Memory B cell (primary cell): ENCODE measurements around the gene DAPK2.
"Not testable (repeated sequence)": the region's sequence is repeated elsewhere in the genome, so short reads cannot be mapped to it uniquely, and the experiment has no call there.

ENCODE experiments used
- ATAC-seq: fragments of 150-1000 bp; cut with Tn5 transposase; 2 replicates; pipeline ENCODE4 v1.10.0; 2021; ENCODE audit warnings: low read depth, mild to moderate bottlenecking, moderate library complexity
- DNase-seq, 2 donors: peaks; one replicate each; pipeline ENCODE4 v3.0.0; 2022; ENCODE audit warnings: low spot score in 2 of 2
- H3K27ac Mint-ChIP-seq: one replicate; pipeline ENCODE4 v1.8.0; 2022; ENCODE audit warnings: mild to moderate bottlenecking, moderate library complexity, mixed read lengths
- H3K27me3 Mint-ChIP-seq: one replicate; pipeline ENCODE4 v1.8.0; 2022; ENCODE audit warnings: mixed read lengths
- H3K36me3 Mint-ChIP-seq: one replicate; pipeline ENCODE4 v1.8.0; 2022; ENCODE audit warnings: mild to moderate bottlenecking, mixed read lengths
- H3K4me1 Mint-ChIP-seq: one replicate; pipeline ENCODE4 v1.8.0; 2022; ENCODE audit warnings: mixed read lengths
- H3K4me3 Mint-ChIP-seq: one replicate; pipeline ENCODE4 v1.8.0; 2022; ENCODE audit warnings: mild to moderate bottlenecking, moderate library complexity, mixed read lengths
- H3K9me3 Mint-ChIP-seq: one replicate; pipeline ENCODE4 v1.8.0; 2022; ENCODE audit warnings: mixed read lengths

Gene DAPK2

DNA sequence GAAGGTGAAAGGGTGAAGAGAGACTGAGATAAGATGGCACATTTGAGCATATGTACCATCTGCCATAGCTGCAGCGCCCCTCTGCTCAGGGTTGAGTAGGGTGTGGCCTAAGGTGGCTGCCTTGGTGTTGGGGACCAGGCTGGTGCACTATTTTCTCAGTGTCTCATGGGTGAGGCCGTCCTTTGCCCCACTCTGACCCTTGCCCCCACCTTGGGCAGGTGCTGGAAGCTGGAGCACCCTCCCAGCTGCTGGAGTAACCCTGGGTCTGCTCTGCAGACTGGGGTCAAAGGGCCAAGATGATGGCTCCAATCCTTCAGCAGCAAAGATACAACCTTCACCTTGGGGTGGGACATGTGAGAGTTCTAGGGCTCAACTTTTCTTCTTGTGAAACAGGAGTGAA, 69.2 kb downstream of the DAPK2 start:
- no peak overlapping the region for H3K27ac Mint-ChIP-seq
- ATAC-seq (no peak), DNase-seq (no peak)
- H3K27me3 Mint-ChIP-seq, result no peaks in the 10 kb centered on the region
- no peaks in the 10 kb centered on the region for H3K9me3 Mint-ChIP-seq
- H3K36me3 Mint-ChIP-seq, result peaks cover 15% of the 10 kb centered on the region
- peaks cover 3% of the 10 kb centered on the region for H3K4me1 Mint-ChIP-seq
- no peak overlapping the region for H3K4me3 Mint-ChIP-seq

DNA sequence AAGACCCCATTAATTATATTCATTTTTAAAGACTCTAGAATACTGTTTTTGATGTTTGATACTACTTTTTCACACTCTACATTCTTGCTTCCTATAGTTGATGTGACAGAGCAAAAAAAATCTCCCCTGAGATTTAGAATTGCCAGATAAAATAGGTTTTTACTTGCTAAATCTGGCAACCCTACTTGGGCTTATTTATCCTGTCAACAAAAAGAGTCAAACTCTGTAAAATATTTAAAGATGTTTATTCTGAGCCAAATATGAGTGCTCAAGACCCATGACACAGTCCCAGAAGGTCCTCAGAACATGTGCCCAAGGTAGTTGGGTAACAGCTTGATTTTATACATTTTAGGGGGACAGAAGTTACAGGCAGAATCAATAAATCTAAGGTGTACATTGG, 72.3 kb downstream of the DAPK2 start:
- H3K4me3 Mint-ChIP-seq, result no peak overlapping the region
- H3K27ac Mint-ChIP-seq, result no peak overlapping the region
- H3K4me1 Mint-ChIP-seq, result peaks cover 21% of the 10 kb centered on the region
- no peaks in the 10 kb centered on the region for H3K27me3 Mint-ChIP-seq
- no peaks in the 10 kb centered on the region for H3K9me3 Mint-ChIP-seq
- H3K36me3 Mint-ChIP-seq, result peaks cover 17% of the 10 kb centered on the region
- no peak for DNase-seq
- no peak for ATAC-seq

DNA sequence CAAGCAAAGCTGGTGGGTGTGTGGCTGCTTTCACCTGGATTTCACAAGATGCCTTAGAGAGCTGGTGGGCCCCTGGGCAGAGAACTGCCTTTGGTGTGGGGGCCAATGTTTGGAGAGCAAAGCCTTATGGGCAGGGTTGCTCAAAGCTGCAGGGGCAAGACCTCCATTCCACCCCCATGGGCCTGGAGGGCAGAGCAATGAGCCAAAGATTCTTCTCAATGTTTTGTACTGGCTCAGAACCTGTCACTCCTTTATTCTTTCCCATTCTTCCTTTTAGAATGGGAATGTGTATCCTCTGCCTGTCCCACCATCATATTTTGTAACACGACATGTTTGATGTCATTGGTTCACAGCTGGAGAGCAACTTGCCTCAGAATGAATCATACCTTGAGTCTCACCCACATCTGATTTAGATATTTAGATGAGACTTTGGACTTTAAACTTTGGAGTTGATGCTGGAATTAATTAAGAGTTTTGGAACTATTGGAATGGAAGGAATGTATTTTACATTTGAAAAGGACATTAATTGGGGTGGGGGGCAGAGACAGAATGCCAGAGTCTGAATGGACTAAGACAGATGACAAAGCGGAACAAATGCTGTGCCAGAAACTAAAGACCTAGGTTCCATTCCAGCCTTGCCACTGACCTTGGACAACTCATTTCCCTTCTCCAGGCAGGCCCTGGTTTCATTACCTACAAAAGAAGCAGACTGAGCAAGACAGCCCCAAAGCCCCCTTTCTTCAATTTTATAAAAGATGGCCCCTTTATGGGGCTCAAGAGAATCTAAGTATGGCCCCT, 72.9 kb downstream of the DAPK2 start:
- no peaks in the 10 kb centered on the region for H3K27me3 Mint-ChIP-seq
- no peak overlapping the region for H3K27ac Mint-ChIP-seq
- H3K4me3 Mint-ChIP-seq, result no peak overlapping the region
- no peaks in the 10 kb centered on the region for H3K9me3 Mint-ChIP-seq
- peaks cover 21% of the 10 kb centered on the region for H3K36me3 Mint-ChIP-seq
- H3K4me1 Mint-ChIP-seq, result peaks cover 24% of the 10 kb centered on the region
- ATAC-seq (no peak), DNase-seq (no peak)

DNA sequence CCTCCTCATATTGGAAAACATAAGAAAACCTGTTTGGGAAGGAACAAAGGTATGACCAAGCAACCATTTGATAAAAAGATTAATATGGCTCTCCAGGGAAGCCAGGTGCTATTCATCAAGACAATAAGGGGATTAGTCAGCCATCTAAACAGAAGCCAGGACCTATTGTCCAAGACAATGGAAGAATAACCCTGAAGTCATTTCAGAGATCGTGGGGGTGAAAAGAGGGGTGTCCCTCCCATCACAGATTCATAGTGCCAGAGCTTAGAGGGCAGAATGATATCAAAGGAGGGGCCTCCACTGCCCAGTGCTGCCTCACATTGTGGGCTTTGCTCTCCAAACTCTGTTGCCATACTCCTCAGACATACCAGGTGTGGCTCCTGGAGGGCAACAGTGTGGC, 73.5 kb downstream of the DAPK2 start:
- H3K36me3 Mint-ChIP-seq, result peaks cover 22% of the 10 kb centered on the region
- H3K27ac Mint-ChIP-seq, result no peak overlapping the region
- H3K4me1 Mint-ChIP-seq, result peaks cover 24% of the 10 kb centered on the region
- ATAC-seq (no peak), DNase-seq (no peak)
- no peaks in the 10 kb centered on the region for H3K9me3 Mint-ChIP-seq
- no peaks in the 10 kb centered on the region for H3K27me3 Mint-ChIP-seq
- no peak overlapping the region for H3K4me3 Mint-ChIP-seq

DNA sequence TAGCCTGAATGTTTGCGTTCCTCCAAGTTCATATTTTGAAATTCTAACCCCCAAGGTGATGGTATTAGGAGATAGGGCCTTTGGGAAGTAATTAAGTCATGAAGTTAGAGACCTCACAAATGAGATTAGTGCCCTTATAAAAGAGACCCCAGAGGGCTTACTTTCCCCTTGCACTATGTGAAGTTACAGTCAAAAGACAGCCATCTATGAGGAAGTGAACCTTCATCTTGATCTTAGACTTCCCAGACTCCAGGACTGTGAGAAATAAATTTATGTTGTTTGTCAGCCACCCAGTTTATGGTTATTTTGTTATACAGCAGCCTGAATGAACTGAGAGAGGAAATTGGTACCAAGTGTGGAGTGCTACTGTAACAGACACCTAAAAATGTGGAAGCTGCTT, 74.4 kb downstream of the DAPK2 start:
- no peak overlapping the region for H3K27ac Mint-ChIP-seq
- H3K4me1 Mint-ChIP-seq, result peaks cover 24% of the 10 kb centered on the region
- no peak overlapping the region for H3K4me3 Mint-ChIP-seq
- ATAC-seq (no peak), DNase-seq (no peak)
- H3K36me3 Mint-ChIP-seq, result peaks cover 24% of the 10 kb centered on the region
- H3K27me3 Mint-ChIP-seq, result no peaks in the 10 kb centered on the region
- H3K9me3 Mint-ChIP-seq, result no peaks in the 10 kb centered on the region

DNA sequence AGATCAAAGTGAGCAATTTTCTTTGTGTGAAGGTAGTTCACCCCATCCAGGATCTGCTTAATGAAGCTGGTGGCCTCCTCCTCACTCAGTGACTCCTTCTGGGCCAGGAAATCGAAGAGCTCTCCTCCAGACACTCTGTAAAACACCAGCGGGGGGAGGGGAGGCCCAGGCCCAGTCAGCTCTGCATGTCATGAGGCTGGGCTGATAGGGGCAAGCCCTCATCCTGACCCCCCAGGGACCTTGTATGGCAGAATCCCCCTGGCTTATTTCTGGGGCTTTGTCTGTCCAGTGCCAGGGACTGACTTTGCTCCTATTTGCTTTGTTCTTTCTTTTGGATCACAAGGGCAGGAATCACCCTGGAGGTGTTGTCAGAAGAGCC, 74.9 kb downstream of the DAPK2 start:
- H3K36me3 Mint-ChIP-seq, result peaks cover 22% of the 10 kb centered on the region
- H3K4me1 Mint-ChIP-seq, result peaks cover 24% of the 10 kb centered on the region
- ATAC-seq (no peak), DNase-seq (no peak)
- no peaks in the 10 kb centered on the region for H3K27me3 Mint-ChIP-seq
- no peaks in the 10 kb centered on the region for H3K9me3 Mint-ChIP-seq
- H3K4me3 Mint-ChIP-seq, result no peak overlapping the region
- no peak overlapping the region for H3K27ac Mint-ChIP-seq

DNA sequence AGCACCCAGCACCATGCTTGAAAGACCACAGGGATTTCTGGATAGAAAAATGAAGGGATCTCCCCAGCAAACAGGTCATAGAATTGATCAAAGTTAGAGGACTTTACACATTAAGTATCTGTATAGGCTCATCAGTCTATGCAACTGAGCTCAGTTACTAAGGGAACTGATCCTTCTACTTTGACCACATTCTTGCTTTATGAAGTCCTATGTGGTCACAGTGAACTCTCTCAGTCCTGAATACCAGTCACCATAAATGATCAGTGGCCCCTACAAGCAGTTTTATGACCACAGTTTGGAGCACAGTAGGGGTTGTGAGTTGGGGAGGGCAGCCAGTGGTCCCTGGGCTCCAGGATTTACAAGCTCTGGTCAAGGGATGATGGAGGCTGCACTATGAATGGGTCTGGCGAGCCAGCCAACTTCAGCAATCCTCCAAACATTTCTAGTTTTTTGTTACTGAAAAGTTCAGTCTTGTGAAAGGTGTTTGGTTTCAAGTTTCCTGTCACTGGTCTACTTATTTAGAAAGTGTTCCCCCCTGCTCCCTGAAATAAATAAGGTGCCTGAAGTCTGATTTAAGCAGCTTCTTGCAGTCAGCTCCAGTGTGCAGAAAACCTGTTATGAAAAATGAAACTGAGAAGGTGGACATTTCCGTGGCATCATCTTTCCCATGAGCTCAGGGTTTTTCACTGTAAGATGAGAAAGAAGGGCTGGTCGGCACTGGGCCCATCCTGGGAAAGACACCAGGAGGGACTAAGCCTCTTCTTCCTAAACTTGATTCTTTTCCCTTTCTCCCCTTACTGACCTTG, 75.5 kb downstream of the DAPK2 start:
- Mint-ChIP-seq H3K4me1 (peaks cover 24% of the 10 kb centered on the region), H3K36me3 (peaks cover 26% of the 10 kb centered on the region), H3K9me3 (no peaks in the 10 kb centered on the region), H3K27ac (no peak overlapping the region), H3K4me3 (no peak overlapping the region), H3K27me3 (no peaks in the 10 kb centered on the region)
- no peak for ATAC-seq
- no peak for DNase-seq

DNA sequence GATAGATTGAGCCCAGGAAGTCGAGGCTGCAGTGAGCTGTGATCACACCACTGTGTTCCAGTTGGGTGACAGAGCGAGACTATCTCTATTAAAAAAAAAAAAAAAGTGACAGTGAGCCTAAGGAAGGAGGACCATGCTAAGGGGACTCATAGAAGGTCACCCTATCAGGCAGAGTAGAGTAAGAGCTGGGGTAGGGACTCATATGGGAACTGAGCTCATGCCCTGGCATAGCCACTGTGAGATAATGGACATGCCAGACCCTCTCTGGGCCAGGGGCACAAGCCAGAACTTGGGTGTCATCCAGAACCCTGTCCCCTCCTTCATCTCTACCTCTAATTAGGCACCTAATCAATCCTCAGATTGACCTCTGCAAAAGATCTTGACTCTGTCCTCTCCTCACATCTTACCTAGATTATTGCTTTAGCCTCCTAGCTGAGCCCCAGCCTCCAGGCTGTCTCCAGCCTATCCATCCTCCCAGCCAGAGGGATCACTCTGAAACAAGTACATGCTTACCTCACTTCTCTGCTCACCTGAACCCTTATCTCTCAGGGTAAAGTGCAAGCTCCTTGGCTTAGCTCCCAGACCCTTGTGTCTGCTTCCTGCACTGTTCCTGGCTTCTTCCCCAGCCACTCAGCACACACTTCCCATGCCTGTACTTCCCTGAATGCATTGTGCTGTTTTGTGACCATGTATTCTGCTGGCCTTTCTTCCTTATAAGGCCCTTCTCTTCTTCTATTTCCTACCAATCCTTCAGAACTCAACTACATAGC, 76.4 kb downstream of the DAPK2 start:
- no peak overlapping the region for H3K27ac Mint-ChIP-seq
- H3K4me3 Mint-ChIP-seq, result no peak overlapping the region
- DNase-seq (no peak), ATAC-seq (no peak)
- peaks cover 28% of the 10 kb centered on the region for H3K36me3 Mint-ChIP-seq
- H3K9me3 Mint-ChIP-seq, result no peaks in the 10 kb centered on the region
- peaks cover 24% of the 10 kb centered on the region for H3K4me1 Mint-ChIP-seq
- H3K27me3 Mint-ChIP-seq, result no peaks in the 10 kb centered on the region

DNA sequence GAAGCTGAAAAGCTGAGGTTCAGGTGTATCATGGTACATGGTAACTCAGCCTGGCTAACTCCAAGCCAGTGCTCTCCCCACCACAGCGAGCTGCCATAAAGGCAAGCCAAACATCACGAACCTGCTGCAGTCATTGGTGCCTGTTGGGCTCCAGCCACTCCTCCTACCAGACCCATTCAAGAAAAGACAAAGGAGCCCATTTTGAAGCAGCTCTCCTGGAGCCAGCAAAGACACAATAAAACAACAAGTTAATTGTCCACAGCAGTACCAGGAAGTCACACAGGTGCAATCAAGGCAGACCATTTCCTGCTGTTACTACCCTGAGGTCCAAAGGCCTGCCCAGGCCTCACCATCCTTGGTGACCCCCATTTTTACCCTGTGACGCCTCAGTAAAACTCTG, 77.6 kb downstream of the DAPK2 start:
- Mint-ChIP-seq H3K36me3 (peaks cover 35% of the 10 kb centered on the region), H3K27me3 (no peaks in the 10 kb centered on the region), H3K9me3 (peaks cover 4% of the 10 kb centered on the region), H3K4me3 (no peak overlapping the region), H3K4me1 (peaks cover 24% of the 10 kb centered on the region), H3K27ac (no peak overlapping the region)
- DNase-seq (no peak), ATAC-seq (no peak)

DNA sequence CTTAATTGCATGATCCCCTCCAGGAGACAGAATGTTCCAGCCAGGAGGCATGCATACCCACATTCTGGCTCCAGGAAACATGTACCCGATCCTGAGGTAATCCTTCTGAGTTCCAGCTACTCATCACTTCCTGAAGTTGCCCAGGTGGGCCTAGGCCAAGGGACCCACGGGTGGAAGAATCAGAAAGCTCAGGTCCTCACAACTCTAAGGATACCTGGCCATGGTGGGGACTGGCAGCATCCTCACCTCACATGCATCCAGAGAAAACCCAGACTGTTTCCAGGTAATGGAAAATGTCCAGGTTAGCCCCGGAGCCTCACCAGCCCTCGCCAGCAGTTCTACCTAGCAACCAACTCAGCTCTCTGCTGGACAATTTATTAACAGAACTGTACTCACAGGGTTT, 78.2 kb downstream of the DAPK2 start:
- peaks cover 24% of the 10 kb centered on the region for H3K4me1 Mint-ChIP-seq
- peaks cover 39% of the 10 kb centered on the region for H3K36me3 Mint-ChIP-seq
- H3K9me3 Mint-ChIP-seq, result peaks cover 4% of the 10 kb centered on the region
- no peak overlapping the region for H3K4me3 Mint-ChIP-seq
- ATAC-seq (no peak), DNase-seq (no peak)
- no peak overlapping the region for H3K27ac Mint-ChIP-seq
- H3K27me3 Mint-ChIP-seq, result no peaks in the 10 kb centered on the region

DNA sequence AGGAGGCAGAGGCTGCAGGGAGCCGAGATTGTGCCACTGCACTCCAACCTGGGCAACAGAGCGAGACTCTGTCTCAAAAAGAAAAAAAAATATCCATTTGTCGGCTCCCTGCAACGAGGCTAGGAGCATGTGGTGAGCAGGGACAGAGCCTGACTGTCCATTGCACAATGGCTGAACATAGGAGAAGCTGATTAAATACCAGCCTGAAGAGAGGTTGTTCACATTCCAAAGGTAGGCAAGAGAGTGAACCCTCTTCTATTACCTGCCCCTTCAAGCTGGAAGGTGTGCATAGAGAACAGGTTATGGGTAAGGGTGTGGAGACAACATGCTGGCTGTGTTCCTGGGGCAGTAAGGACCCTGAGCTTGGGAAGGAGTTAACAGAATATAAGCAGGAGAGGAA, 78.7 kb downstream of the DAPK2 start:
- Mint-ChIP-seq H3K36me3 (peaks cover 39% of the 10 kb centered on the region), H3K27me3 (no peaks in the 10 kb centered on the region), H3K4me1 (peaks cover 24% of the 10 kb centered on the region), H3K4me3 (no peak overlapping the region), H3K27ac (no peak overlapping the region), H3K9me3 (peaks cover 4% of the 10 kb centered on the region)
- no peak for DNase-seq
- ATAC-seq, result no peak

DNA sequence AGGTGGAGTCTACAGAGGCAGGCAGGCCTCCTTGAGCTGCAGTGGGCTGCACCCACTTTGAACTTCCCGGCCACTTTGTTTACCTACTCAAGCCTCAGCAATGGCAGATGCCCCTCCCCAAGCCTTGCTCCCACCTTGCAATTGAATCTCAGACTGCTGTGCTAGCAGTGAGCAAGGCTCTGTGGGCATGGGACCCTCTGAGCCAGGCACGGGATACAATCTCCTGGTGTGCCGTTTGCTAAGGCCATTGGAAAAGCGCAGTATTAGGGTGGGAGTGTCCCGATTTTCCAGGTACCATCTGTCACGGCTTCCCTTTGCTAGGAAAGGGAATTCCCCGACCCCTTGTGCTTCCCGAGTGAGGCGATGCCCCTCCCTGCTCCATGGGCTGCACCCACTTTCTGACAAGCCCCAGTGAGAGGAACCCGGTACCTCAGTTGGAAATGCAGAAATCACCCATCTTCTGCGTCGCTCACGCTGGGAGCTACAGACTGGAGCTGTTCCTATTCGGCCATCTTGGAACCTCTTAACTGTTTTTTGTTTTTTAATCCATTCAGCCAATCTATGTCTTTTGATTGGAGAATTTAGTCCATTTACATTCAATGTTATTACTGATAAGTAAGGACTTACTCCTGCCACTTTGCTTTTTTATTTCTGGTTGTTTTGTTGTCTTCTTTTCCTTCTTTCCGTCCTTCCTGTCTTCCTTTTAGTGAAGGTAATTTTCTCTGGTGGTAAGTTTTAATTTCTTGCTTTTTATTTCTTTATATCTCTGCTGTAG, 83.2 kb downstream of the DAPK2 start:
- not testable (repeated sequence) for H3K27me3 Mint-ChIP-seq, H3K4me3 Mint-ChIP-seq, H3K4me1 Mint-ChIP-seq, ATAC-seq, H3K27ac Mint-ChIP-seq, DNase-seq, H3K9me3 Mint-ChIP-seq
- peaks cover 20% of the 10 kb centered on the region for H3K36me3 Mint-ChIP-seq

DNA sequence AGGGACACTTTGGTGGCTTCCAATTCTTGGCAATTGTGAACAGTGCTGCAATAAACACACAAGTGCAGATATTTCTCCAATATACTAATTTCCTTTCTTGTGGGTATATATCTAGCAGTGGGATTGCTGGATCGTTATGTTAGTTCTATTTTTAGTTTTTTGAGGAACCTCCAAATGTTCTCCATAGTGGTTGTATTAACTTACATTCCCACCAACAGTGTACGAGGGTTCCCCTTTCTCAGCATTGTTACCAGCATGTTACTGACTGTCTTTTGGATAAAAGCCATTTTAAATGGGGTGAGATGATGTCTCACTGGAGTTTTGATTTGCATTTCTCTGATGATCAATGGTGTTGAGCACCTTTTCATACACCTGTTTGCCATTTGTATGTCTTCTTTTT, 92.8 kb downstream of the DAPK2 start:
- Mint-ChIP-seq H3K36me3 (peaks cover 3% of the 10 kb centered on the region), H3K4me3 (no peak overlapping the region), H3K4me1 (no peaks in the 10 kb centered on the region), H3K27ac (peak overlapping the region; percentile 45), H3K9me3 (no peaks in the 10 kb centered on the region), H3K27me3 (no peaks in the 10 kb centered on the region)
- no peak for ATAC-seq
- DNase-seq, result no peak
